HUDEP-2 (cell line): ENCODE results near the gene SEMA5A.

Source experiments
- DNase-seq, 76 experiments: peaks; one replicate each; lab custom pipeline; 2025; ENCODE audit not compliant: unreplicated experiment in 76 of 76; lab: John Stamatoyannopoulos, UW

Gene SEMA5A

DNA sequence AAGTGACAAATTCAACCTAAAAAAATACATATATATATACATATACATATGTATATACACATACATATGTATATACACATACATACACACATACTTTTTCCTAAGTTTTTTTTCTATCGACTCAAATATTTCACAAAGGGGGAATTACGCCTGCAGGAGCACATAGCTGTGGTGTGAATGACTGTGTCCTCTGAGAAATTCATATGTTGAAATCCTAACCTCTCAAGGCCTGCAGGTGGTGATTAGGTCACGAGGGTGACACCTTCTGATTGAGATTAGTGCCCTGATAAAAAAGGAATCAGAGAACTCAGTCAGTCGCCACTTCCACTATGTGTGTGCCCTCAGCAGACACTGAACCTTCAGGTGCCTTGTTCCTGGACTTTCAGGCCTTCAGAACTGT is 248.7 kb downstream of the SEMA5A start:
- DNase-seq, result no peak

DNA sequence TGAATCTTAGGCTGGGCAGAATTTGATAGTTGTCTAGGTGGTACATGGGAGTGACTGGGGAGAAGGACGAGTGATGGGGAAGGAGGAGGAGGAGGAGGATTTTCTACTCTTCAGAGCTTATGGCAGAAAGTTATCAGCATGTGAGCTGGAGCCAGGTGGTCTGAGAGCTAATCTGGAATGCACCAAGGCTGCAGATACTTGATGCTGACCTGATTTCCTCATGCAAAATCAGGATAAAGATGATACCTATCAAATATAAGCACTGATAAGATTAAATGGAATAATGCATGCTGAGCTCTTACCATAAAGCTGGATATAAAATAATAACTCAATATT is 250.4 kb downstream of the SEMA5A start:
- DNase-seq, result no peak

DNA sequence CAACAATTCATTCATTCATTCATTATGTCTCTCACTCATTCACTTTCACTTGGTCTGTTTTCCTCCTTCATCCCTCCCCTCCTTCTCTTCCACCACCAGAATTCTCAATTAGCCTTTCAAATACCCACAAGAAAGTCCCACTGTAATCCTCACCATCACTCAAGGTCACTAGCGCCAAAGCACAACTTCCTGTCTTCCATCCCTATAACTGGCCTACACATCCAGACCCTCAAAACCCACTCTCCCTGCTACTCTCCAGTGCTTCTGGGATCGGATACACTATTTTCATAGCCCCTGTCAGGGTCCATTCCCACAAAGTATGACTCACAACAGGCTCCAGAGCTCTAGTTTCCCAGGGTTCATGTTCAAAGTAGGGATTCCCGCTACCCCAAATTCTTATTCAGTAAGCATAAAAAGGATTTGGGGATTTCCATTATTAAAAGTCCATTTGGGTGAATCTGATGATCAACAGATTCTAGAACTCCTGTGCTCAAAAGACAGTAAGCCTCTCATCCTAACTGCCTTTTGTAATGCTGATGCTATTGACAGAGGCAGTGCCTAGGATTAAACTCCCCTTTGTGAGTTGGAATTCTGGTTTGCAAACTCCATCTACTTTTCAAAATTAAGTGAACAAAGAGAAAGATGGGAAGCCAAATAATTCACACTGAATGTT is 250.9 kb downstream of the SEMA5A start:
- no peak for DNase-seq

DNA sequence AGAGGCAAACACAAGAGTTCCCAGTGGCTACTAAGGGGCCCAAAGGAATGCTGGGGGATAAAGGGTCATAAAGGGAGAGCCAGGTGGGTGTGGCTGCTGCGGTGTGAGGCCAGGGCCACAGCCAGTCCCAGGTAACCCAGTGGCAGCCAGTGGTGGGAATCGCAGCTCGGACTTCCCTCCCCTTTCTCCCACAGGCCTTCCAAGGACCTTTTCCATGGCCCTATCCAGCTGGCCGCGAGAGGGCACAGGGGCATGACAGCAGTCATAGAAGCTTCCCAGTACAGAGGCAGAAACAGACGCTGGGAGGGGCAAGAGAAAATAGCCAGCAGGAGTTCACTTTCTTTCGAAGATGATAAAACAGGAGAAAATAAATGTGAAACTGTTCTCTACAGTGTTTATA is 257.6 kb downstream of the SEMA5A start:
- no peak for DNase-seq

DNA sequence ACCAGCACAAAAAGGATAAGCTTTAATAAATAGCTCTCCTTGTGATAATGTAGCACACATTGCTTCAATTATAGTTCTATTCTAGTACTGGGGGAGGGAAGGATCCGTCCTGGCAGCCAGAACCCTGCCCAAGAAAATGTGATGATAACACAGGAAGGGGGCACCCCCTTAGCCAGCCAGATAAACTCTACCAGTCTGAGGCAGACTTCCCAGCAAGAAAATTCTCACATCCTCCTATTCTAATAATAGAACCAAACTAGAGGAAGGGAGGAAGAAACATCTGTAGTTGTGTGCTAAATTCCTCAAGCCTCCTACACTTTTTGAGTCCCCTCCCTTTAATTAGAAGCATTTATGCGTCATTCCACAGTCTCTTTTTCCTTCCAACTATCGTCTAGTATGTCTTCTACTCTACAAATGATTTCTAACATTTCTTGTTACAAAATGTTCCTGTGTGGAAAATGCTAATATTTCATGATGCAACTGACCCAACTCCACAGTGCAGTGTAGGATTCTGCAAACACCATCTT is 261.0 kb downstream of the SEMA5A start:
- no peak for DNase-seq

DNA sequence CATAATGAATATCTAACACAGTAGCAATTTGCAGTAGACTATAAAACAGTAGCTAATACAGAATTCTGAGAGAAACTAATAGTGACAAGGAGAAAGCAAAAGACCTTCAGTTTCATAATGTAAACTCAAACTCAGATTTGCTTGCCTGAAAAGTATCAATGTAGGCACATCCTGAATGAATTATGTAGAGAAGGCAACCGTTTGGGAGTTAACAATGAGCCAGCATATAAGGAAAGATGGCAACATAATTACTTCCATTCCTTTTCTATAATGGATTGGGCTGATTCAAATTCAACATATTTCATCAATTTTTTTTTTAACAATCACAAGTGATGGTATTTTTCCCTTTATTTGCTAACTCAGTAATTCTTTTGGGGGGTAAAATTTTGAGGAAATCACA is 261.6 kb downstream of the SEMA5A start:
- DNase-seq, result no peak

DNA sequence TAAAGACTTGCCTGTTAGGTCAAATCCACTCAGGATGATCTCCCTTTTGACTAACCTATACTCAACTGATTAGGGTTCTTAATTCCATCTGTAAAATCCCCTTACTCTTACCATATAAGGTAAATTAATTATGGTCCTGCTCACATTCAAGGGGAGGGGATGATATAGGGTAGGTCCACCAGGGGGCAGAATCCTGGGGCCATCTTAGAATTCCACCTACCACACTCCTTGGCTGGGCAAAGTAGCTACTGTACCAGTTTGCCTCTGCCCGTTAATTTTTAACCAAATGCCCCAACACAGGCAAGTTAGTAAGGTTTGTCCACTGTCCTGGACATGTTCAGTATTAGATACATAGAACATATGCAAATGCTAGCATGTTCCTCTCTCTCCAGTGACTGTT is 262.4 kb downstream of the SEMA5A start:
- no peak for DNase-seq

DNA sequence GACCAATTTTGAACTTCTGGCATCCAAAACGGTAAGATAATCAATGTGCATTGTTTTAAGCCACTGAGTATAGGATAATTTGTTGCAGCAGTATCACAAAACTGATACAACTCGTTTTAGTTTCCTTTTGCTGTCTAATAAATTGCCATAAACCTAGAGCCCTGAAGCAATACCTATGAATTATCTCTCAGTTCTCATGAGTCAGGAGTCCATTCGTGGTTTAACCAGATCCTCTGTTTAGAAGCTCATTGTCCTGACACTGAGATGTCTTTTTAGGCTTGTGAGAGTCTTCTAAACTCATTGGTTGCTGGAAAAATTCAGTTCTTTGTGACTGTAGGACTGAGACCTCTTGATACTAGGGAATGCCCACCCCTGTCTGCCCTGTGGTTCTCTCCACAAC is 262.9 kb downstream of the SEMA5A start:
- DNase-seq, result no peak

DNA sequence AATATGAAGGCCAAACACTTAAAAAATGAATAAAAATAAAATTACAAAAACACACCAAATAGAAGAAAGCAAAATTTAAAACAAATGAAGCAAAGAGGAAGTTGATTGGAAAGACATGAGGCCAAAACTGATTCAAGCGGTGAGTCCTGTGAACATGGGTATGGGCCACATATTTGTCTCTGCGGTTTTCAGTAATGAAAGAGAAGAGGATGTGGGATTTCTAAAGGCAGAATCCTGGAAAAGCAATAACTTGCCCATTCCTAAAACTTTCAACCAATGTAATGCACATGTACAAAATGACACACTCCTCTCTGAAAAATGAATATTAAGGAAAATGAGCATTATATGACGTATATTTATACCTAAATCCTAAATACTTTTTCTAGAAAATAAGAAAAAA is 263.7 kb downstream of the SEMA5A start:
- DNase-seq, result no peak

DNA sequence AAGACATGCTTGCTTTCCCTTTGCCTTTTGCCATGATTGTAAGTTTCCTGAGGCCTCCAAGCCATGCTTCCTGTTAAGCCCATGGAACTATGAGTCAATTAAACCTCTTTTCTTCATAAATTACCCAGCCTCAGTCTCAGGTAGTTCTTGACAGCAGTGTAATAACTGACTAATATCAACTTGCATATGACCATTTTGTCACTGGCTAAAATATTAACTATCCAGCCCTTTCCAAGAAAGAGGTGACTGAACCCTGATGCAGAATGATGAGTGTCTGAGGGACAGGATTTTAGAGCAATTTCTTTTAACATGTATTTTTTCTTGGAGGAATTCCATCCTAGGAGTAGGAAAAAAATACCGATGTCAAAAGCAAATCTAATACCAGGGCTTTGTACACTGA is 266.1 kb downstream of the SEMA5A start:
- no peak for DNase-seq

DNA sequence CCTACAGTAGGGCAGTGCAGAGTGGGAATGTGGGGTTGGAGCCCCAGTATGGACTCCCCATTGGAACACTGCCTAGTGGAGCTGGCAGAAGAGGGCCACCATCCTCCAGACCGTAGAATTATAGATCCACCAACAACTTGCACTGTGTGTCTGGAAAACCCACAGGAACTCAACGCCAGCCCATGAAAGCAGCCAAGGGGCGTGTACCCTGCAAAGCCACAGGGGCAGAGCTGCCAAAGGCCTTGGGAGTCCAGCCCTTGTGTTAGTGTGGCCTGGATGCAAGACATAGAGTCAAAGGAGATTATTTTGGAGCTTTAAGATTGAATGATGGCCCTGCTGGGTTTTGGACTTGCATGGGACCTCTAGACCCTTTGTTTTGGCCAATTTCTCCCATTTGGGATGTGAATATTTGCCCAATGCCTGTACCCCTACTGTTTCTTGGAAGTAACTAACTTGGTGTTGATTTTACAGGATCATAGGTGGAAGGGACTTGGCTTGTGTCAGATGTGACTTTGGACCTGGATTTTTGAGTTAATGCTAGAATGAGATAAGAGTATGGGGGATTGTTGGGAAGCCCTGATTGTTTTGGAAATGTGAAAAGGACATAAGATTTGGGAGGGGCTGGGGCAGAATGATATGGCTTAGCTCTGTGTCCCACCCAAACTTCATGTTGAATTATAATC is 266.8 kb downstream of the SEMA5A start:
- no peak for DNase-seq

DNA sequence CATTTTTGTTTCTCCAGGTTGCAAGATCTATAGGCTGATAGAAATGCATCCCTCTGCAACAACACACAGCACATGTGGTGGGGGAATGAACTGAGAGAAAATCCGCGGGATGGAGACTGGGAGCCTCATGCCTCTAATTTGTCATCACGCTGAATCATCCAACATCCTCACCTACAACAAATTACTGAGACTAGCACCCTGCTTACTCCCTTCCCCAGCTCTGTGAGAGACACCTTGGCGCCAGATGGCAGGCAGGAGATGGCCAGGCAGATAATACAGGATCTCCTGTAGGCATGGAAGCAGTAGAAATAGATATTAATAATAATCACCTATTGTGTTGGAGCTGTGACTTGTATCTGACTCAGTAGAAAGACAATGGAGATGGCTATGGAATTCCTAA is 276.9 kb downstream of the SEMA5A start:
- no peak for DNase-seq

DNA sequence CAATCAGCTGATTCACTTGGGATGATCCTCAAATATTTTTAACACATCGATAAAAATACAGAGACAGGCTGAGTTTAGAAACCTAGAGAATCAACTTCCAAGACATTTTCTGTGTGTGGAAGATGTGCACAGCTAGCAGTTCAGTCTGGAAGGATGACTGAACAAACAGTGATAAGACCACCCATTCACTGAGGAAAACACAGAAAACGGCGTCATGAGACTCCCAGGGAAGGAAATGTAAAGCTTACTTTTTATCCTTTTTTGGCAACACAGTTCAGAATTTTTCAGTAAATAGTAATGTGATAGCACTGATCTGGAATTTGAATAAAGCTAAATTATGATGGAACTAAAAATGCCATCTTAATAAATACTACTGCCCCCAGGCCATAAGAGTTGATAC is 277.6 kb downstream of the SEMA5A start:
- DNase-seq, result no peak

DNA sequence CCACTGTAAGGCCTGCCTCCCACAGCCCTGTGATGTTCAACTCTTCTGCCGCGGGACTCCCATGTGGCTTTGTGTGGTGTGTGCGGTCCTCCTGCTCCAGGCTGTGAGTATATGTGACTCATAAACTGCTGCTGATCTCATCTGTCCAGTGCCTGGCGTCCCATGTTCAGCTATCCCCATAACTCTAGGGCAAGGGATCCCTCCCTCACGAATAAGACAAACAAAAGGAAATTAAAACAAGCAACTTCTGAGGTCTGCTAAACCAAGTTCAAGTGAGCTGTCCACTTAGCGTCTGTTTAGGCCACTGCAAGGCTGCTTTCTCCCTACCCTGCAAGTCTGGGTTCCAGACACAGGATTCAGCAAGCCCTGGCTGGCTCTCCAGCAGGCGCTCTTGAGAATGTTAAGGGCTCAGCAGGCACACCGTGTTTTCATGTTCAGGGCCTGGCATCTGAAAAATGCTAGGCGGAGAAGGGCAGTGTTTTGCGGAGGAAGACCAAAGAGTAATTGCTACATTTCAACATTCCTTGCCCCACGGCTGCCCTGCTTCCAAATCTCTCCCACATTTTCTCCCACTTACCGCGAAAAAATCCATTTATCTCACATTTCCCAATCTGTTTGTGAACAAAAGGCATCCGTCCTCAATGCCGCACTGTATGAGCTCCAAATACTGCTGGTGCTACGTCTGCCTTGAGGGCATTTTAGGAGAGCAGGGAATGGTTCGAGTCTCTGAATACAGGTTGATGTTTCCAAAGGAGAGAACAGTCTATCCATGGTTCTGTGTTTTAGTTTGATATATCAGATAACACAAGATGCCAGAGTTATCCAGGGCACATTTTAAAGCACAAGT is 280.2 kb downstream of the SEMA5A start:
- DNase-seq, result no peak

DNA sequence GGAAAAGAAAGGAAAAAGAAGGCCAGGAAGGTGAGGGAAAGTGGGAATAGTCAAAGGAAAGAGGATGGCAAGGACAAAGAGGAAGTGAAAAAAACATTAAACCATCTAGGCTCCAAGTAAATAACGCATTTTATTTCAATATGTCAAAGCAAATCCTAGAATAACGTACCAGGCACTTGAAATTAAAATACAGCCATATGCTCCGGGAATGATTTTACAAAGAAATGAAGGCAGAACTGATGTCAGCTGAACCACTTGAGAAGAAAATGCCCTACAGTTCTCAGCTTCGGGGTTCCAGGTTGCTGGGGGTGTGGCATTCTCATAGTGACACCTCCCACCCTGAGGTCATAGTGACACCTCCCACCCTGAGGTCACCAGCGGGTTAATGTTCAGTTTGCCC is 281.6 kb downstream of the SEMA5A start:
- no peak for DNase-seq

DNA sequence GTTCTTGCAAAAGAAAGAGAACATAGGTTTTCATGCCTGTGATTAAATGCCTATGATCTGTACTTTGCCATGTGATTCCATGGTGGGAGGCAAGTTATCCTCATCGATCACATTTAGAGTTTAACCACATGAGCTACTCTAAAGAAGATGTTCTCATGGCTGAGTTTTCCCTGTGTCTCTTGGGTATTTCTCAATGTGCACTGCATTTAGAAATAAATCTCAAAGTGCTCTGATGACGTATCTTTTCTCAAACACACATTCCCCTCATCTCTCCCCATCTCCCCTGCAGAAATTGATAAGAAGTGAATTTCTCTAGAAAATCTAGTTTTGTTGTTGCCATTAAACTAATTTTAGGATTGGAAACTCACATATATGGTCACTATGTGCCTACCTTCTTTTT is 282.2 kb downstream of the SEMA5A start:
- no peak for DNase-seq

DNA sequence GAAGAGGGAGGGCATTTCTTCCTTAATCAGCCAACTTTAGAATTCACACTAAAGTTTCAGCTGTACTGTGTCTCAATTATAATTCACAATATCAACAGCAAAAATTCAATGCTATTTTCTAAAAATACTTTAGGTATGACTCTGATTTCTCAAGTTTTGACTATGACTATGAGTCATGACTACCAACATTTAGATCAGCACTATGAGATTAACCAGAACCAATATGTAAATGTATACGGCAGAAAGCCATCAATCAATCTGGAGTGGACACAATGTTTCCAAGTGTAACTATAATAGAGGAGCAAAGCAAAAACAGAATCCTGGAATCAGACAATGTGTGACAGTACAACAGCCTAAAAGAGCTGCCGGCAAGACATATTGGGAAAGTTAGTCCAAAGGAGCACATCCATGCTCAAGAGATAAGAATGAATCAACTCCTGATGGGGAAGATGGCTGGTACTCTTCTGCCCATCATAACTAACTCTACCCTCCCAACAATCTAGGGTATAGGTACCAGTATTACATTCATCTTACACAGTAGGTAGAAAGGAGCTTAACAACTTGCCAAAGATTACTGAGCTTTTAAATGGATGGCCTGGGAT is 294.4 kb downstream of the SEMA5A start:
- no peak for DNase-seq

DNA sequence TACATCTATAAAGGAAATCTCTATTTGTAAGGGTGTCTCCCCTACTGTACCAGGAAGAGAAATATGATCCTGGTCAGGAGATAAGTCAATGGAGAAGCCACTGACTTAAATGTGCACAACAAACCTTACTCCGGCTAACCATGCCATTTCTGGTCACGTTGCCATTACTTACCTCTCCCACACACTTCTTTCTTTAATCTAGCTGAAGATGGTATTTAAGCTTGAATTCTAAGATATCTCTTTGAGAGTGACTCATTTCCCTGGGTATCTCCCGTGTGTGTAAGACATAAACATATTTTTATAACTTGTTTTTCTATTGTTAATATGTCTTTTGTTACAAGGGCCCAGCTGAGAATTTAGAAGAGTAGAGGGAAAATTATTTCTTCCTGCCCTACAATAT is 296.6 kb downstream of the SEMA5A start:
- no peak for DNase-seq

DNA sequence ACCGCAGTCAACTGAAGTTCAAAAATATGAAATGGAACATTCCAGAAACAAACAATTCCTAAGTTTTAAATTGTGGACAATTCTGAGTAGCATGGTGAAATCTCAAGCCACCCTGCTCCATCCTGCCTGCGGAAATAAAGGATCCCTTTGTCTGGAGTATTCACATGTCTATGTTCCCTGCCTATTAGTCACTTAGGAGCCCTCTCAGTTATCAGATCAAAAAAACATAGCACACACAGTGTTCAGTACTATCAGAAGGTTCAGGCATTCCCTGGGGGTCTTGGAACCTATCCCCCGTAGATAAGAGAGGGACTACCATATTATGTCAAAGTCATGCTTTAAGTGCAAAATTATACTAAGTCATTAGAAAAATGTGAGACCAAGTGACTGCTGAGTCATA is 300.8 kb downstream of the SEMA5A start:
- no peak for DNase-seq

DNA sequence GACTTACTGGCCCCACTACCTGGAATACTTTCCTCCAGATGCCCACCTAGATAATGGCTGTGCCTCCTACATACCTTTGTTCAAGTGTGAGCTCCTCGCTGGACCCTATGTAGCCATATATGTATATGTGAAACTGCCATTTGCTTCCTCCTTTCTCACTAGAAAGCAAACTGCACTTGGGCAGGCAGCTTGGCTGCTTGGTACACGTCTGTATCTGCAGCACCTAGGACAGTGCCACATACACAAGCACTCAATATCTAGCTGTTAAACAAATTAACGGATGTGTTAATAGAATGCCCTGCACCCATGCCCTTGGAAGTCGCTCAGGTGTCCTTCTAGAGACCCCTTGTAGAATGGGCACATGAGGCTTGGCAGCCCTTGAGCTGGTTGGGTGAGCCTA is 301.5 kb downstream of the SEMA5A start:
- no peak for DNase-seq
